Measurements from ENCODE around the gene CORO1C.

CORO1C gene

GRCh38 chr12:108768591-108769500 lies 37.5 kb upstream of the CORO1C start:
- peak; percentile 44 for DNase-seq (ENCODE audit: extremely low read depth, insufficient read length)
- no peaks in the 10 kb centered on the region for H3K27me3 ChIP-seq (replicated peaks; ENCODE audit: control insufficient read depth, insufficient read depth, low read length)
- 0 out of 2 replicates have a peak overlapping the region, but pooled peaks have one; percentile 2 for H3K4me3 ChIP-seq (replicated peaks; ENCODE audit: low read depth, low read length)
- TF ChIP-seq CTCF (IDR thresholded peaks at IDR 0.05; ENCODE audit: insufficient read depth, low read length, poor library complexity, severe bottlenecking) = no peak
- no peaks in the 10 kb centered on the region for H3K36me3 ChIP-seq (ENCODE audit: control insufficient read depth, insufficient read depth, low read length)

- no peak for DNase-seq (ENCODE audit: extremely low read depth, insufficient read length)
- Histone ChIP-seq H3K4me3 (replicated peaks; ENCODE audit: low read depth, low read length) (no peak overlapping the region), H3K27me3 (replicated peaks; ENCODE audit: control insufficient read depth, insufficient read depth, low read length) (no peaks in the 10 kb centered on the region), H3K36me3 (ENCODE audit: control insufficient read depth, insufficient read depth, low read length) (no peaks in the 10 kb centered on the region)
- TF ChIP-seq CTCF (IDR thresholded peaks at IDR 0.05; ENCODE audit: insufficient read depth, low read length, poor library complexity, severe bottlenecking) = no peak
Observed at GRCh38 chr12:108766294-108766693, 35.0 kb upstream of the CORO1C start.

- TF ChIP-seq CTCF (IDR thresholded peaks at IDR 0.05; ENCODE audit: insufficient read depth, low read length, poor library complexity, severe bottlenecking) = no peak
- H3K36me3 ChIP-seq (ENCODE audit: control insufficient read depth, insufficient read depth, low read length) = no peaks in the 10 kb centered on the region
- H3K4me3 ChIP-seq (replicated peaks; ENCODE audit: low read depth, low read length) = no peak overlapping the region
- DNase-seq (ENCODE audit: extremely low read depth, insufficient read length) = no peak
- no peaks in the 10 kb centered on the region for H3K27me3 ChIP-seq (replicated peaks; ENCODE audit: control insufficient read depth, insufficient read depth, low read length)
Observed at GRCh38 chr12:108765289-108765764, 34.0 kb upstream of the CORO1C start.

GRCh38 chr12:108764540-108765288 lies 33.4 kb upstream of the CORO1C start:
- H3K4me3 ChIP-seq (replicated peaks; ENCODE audit: low read depth, low read length) = no peak overlapping the region
- TF ChIP-seq CTCF (IDR thresholded peaks at IDR 0.05; ENCODE audit: insufficient read depth, low read length, poor library complexity, severe bottlenecking) = no peak
- no peaks in the 10 kb centered on the region for H3K27me3 ChIP-seq (replicated peaks; ENCODE audit: control insufficient read depth, insufficient read depth, low read length)
- no peaks in the 10 kb centered on the region for H3K36me3 ChIP-seq (ENCODE audit: control insufficient read depth, insufficient read depth, low read length)
- DNase-seq (ENCODE audit: extremely low read depth, insufficient read length) = no peak

- no peaks in the 10 kb centered on the region for H3K27me3 ChIP-seq (replicated peaks; ENCODE audit: control insufficient read depth, insufficient read depth, low read length)
- TF ChIP-seq CTCF (IDR thresholded peaks at IDR 0.05; ENCODE audit: insufficient read depth, low read length, poor library complexity, severe bottlenecking) = no peak
- no peaks in the 10 kb centered on the region for H3K36me3 ChIP-seq (ENCODE audit: control insufficient read depth, insufficient read depth, low read length)
- no peak for DNase-seq (ENCODE audit: extremely low read depth, insufficient read length)
- H3K4me3 ChIP-seq (replicated peaks; ENCODE audit: low read depth, low read length) = no peak overlapping the region
Observed at GRCh38 chr12:108761226-108761625, 29.9 kb upstream of the CORO1C start.
